Measurements from ENCODE around the gene PSMB11.

GRCh38 chr14:23009483-23009938, 32.5 kb upstream of the PSMB11 start:
- no peak for TF ChIP-seq CTCF (IDR thresholded peaks at IDR 0.05)
- TF ChIP-seq EZH2 (IDR thresholded peaks at IDR 0.05; ENCODE audit: borderline replicate concordance, insufficient read depth, low read depth, low read length, poor library complexity, severe bottlenecking), result no peak
